Fibroblast of lung (primary cell): ENCODE data around the gene SORCS2.

ENCODE experiments used
- CTCF ChIP-seq, 2 donors: IDR thresholded peaks in 1 of 2; conservative IDR thresholded peaks in 1 of 2; 1 replicate in 1 of 2; 2 replicates in 1 of 2; pipeline ENCODE4 v1.5.1; 2011 to 2012; ENCODE audit warnings: low read length in 2 of 2, control low read depth in 1 of 2, inconsistent platforms in 1 of 2, low read depth in 1 of 2, mild to moderate bottlenecking in 1 of 2
- EZH2 ChIP-seq: IDR thresholded peaks from 2 replicates; pipeline ENCODE4 v1.5.1; 2012; ENCODE audit warnings: low read length, control low read depth, mild to moderate bottlenecking; ENCODE audit errors: missing control alignments

- TF ChIP-seq CTCF (conservative IDR thresholded peaks at IDR 0.05 in 1 of 2, IDR thresholded peaks at IDR 0.05 in 1 of 2; ENCODE audit: low read depth in 1 of 2, low read length in 2 of 2) (no peak), EZH2 (no peak)
These were observed 453.6 kb downstream of the SORCS2 start for GRCh38 chr4:7645956-7646355.
